OCI-LY7 (cell line): ENCODE results near the gene ATE1.

ENCODE experiments used
- CTCF ChIP-seq: fragments of 200-600 bp; sonication (generic); conservative IDR thresholded peaks from 2 replicates; pipeline ENCODE4 v1.5.1; 2014; ENCODE audit warnings: mild to moderate bottlenecking, antibody characterized with exemption, low read length, moderate library complexity, mixed read lengths
- EZH2phosphoT487 ChIP-seq: fragments of 200-600 bp; sonication (generic); IDR thresholded peaks from 2 replicates; pipeline ENCODE4 v1.6.1; 2018; ENCODE audit warnings: low read depth, borderline replicate concordance, mild to moderate bottlenecking, mixed run types, antibody characterized with exemption, low read length, moderate library complexity, mixed read lengths

GRCh38 chr10:121919666-121920065 lies 8.2 kb downstream of the ATE1 start:
- TF ChIP-seq CTCF, result no peak
- TF ChIP-seq EZH2phosphoT487, result no peak
